GM12864 (cell line): ENCODE results near the gene CSTF1.
A peak's percentile ranks its signal among the peaks of the same experiment; 100 is the strongest.
"Not testable (repeated sequence)": the region's sequence is repeated elsewhere in the genome, so short reads cannot be mapped to it uniquely, and the experiment has no call there.

Source experiments
- DNase-seq: peaks from one replicate; pipeline ENCODE4 v3.0.0-alpha.2; 2011; ENCODE audit warnings: low read depth
- H3K4me3 ChIP-seq: 2 replicates; pipeline ENCODE4 v1.5.1; 2011; ENCODE audit warnings: mild to moderate bottlenecking, low read depth, low read length, control low read depth
- CTCF ChIP-seq: IDR thresholded peaks from 2 replicates; pipeline ENCODE4 v1.5.1; 2011; ENCODE audit warnings: low read depth, mild to moderate bottlenecking, moderate library complexity, low read length, control low read depth, inconsistent platforms; ENCODE audit errors: missing control alignments

The CSTF1 gene

GRCh38 chr20:56389807-56390206 is 2.6 kb upstream of the CSTF1 start:
- no peak for TF ChIP-seq CTCF
- DNase-seq = no peak
- no peak overlapping the region for H3K4me3 ChIP-seq

- peak overlapping the region; percentile 96; the same call in 1 of the 2 replicates for H3K4me3 ChIP-seq
- DNase-seq = not testable (repeated sequence)
Measured at GRCh38 chr20:56390396-56390795, 2.0 kb upstream of the CSTF1 start.

- no peak for DNase-seq
- H3K4me3 ChIP-seq = peak overlapping the region; percentile 96
- TF ChIP-seq CTCF = no peak
Measured at GRCh38 chr20:56391037-56391436, 1.4 kb upstream of the CSTF1 start.

- TF ChIP-seq CTCF = no peak
- H3K4me3 ChIP-seq = peak overlapping the region; percentile 96
- no peak for DNase-seq
Measured at GRCh38 chr20:56391596-56392131, 781 bp upstream of the CSTF1 start.

- no peak for TF ChIP-seq CTCF
- H3K4me3 ChIP-seq = peak overlapping the region; percentile 96
- DNase-seq = no peak
Measured at GRCh38 chr20:56392881-56393482, 537 bp downstream of the CSTF1 start.

- DNase-seq = no peak
- no peak for TF ChIP-seq CTCF
- peak overlapping the region; percentile 96 for H3K4me3 ChIP-seq
Measured at GRCh38 chr20:56393653-56394052, 1.2 kb downstream of the CSTF1 start.

- H3K4me3 ChIP-seq = no peak overlapping the region
- TF ChIP-seq CTCF = no peak
- DNase-seq = no peak
Measured at GRCh38 chr20:56395166-56395565, 2.7 kb downstream of the CSTF1 start.
